Measurements from ENCODE around the gene PRB2.
"Not testable (repeated sequence)": the region's sequence is repeated elsewhere in the genome, so short reads cannot be mapped to it uniquely, and the experiment has no call there.

Gene PRB2

GRCh38 chr12:11427341-11427740 is 32.0 kb upstream of the PRB2 start:
- Histone ChIP-seq H3K79me2 (ENCODE audit: insufficient read depth, low read length) (no peaks in the 10 kb centered on the region), H3K27ac (ENCODE audit: low read length) (no peak overlapping the region), H3K36me3 (ENCODE audit: insufficient read depth, low read length) (no peaks in the 10 kb centered on the region), H3K4me2 (ENCODE audit: insufficient read depth, low read length) (no peak overlapping the region), H3K4me1 (ENCODE audit: insufficient read depth, low read length) (no peaks in the 10 kb centered on the region; the same call in 1 of the 2 replicates), H2AFZ (ENCODE audit: low read depth, low read length) (no peak overlapping the region), H3K9ac (ENCODE audit: low read depth, low read length) (no peak overlapping the region), H4K20me1 (ENCODE audit: insufficient read depth, low read length) (no peaks in the 10 kb centered on the region), H3K27me3 (ENCODE audit: insufficient read depth, low read length, poor library complexity) (peaks cover 9% of the 10 kb centered on the region), H3K4me3 (ENCODE audit: low read depth in 1 of 2, low read length in 2 of 2) (no peak overlapping the region), H3K9me3 (ENCODE audit: insufficient read depth, low read length, severe bottlenecking) (no peaks in the 10 kb centered on the region)
- TF ChIP-seq EZH2 (IDR thresholded peaks at IDR 0.05; ENCODE audit: borderline replicate concordance, low read depth, low read length, severe bottlenecking) (no peak), CTCF (IDR thresholded peaks at IDR 0.05; ENCODE audit: borderline replicate concordance, extremely low read depth, low read length, poor library complexity, severe bottlenecking) (no peak)
- no peak for ATAC-seq (ENCODE audit: insufficient read depth, low read depth)
- DNase-seq, result no peak

GRCh38 chr12:11412731-11413130 is 17.4 kb upstream of the PRB2 start:
- Histone ChIP-seq H2AFZ (ENCODE audit: low read depth, low read length) (no peak overlapping the region), H3K79me2 (ENCODE audit: insufficient read depth, low read length) (no peaks in the 10 kb centered on the region), H3K27ac (ENCODE audit: low read length) (no peak overlapping the region), H4K20me1 (ENCODE audit: insufficient read depth, low read length) (no peaks in the 10 kb centered on the region), H3K27me3 (ENCODE audit: insufficient read depth, low read length, poor library complexity) (no peaks in the 10 kb centered on the region), H3K36me3 (ENCODE audit: insufficient read depth, low read length) (no peaks in the 10 kb centered on the region), H3K9me3 (ENCODE audit: insufficient read depth, low read length, severe bottlenecking) (no peaks in the 10 kb centered on the region), H3K9ac (ENCODE audit: low read depth, low read length) (no peak overlapping the region), H3K4me3 (ENCODE audit: low read depth in 1 of 2, low read length in 2 of 2) (no peak overlapping the region), H3K4me2 (ENCODE audit: insufficient read depth, low read length) (no peak overlapping the region), H3K4me1 (ENCODE audit: insufficient read depth, low read length) (no peaks in the 10 kb centered on the region)
- no peak for ATAC-seq (ENCODE audit: insufficient read depth, low read depth)
- no peak for TF ChIP-seq CTCF (IDR thresholded peaks at IDR 0.05; ENCODE audit: borderline replicate concordance, extremely low read depth, low read length, poor library complexity, severe bottlenecking)
- TF ChIP-seq EZH2 (IDR thresholded peaks at IDR 0.05; ENCODE audit: borderline replicate concordance, low read depth, low read length, severe bottlenecking), result no peak
- DNase-seq, result no peak

GRCh38 chr12:11408096-11408495 is 12.7 kb upstream of the PRB2 start:
- Histone ChIP-seq H3K4me1 (ENCODE audit: insufficient read depth, low read length) (no peaks in the 10 kb centered on the region), H4K20me1 (ENCODE audit: insufficient read depth, low read length) (no peaks in the 10 kb centered on the region), H3K9ac (ENCODE audit: low read depth, low read length) (no peak overlapping the region), H3K4me3 (ENCODE audit: low read depth in 1 of 2, low read length in 2 of 2) (no peak overlapping the region), H3K9me3 (ENCODE audit: insufficient read depth, low read length, severe bottlenecking) (no peaks in the 10 kb centered on the region), H3K4me2 (ENCODE audit: insufficient read depth, low read length) (no peak overlapping the region), H3K79me2 (ENCODE audit: insufficient read depth, low read length) (no peaks in the 10 kb centered on the region), H3K36me3 (ENCODE audit: insufficient read depth, low read length) (no peaks in the 10 kb centered on the region), H2AFZ (ENCODE audit: low read depth, low read length) (no peak overlapping the region), H3K27ac (ENCODE audit: low read length) (no peak overlapping the region), H3K27me3 (ENCODE audit: insufficient read depth, low read length, poor library complexity) (no peaks in the 10 kb centered on the region)
- DNase-seq (no peak), ATAC-seq (ENCODE audit: insufficient read depth, low read depth) (no peak)
- TF ChIP-seq EZH2 (IDR thresholded peaks at IDR 0.05; ENCODE audit: borderline replicate concordance, low read depth, low read length, severe bottlenecking) (no peak), CTCF (IDR thresholded peaks at IDR 0.05; ENCODE audit: borderline replicate concordance, extremely low read depth, low read length, poor library complexity, severe bottlenecking) (no peak)

- H3K4me2 ChIP-seq (ENCODE audit: insufficient read depth, low read length), result no peak overlapping the region
- ATAC-seq (ENCODE audit: insufficient read depth, low read depth) (no peak), DNase-seq (no peak)
- no peaks in the 10 kb centered on the region for H3K9me3 ChIP-seq (ENCODE audit: insufficient read depth, low read length, severe bottlenecking)
- H3K27ac ChIP-seq (ENCODE audit: low read length), result no peak overlapping the region
- H2AFZ ChIP-seq (ENCODE audit: low read depth, low read length), result no peak overlapping the region
- H3K4me1 ChIP-seq (ENCODE audit: insufficient read depth, low read length), result no peaks in the 10 kb centered on the region
- H4K20me1 ChIP-seq (ENCODE audit: insufficient read depth, low read length), result no peaks in the 10 kb centered on the region
- no peak overlapping the region for H3K9ac ChIP-seq (ENCODE audit: low read depth, low read length)
- H3K79me2 ChIP-seq (ENCODE audit: insufficient read depth, low read length), result no peaks in the 10 kb centered on the region
- H3K4me3 ChIP-seq (ENCODE audit: low read depth in 1 of 2, low read length in 2 of 2), result no peak overlapping the region
- no peaks in the 10 kb centered on the region for H3K36me3 ChIP-seq (ENCODE audit: insufficient read depth, low read length)
- H3K27me3 ChIP-seq (ENCODE audit: insufficient read depth, low read length, poor library complexity), result no peaks in the 10 kb centered on the region
- TF ChIP-seq CTCF (IDR thresholded peaks at IDR 0.05; ENCODE audit: borderline replicate concordance, extremely low read depth, low read length, poor library complexity, severe bottlenecking), result no peak
- TF ChIP-seq EZH2 (IDR thresholded peaks at IDR 0.05; ENCODE audit: borderline replicate concordance, low read depth, low read length, severe bottlenecking), result no peak
Measured at GRCh38 chr12:11397366-11397765, 2.0 kb upstream of the PRB2 start.

GRCh38 chr12:11391456-11391855 is 3.9 kb downstream of the PRB2 start:
- not testable (repeated sequence) for H3K27ac ChIP-seq (ENCODE audit: low read length); H3K79me2 ChIP-seq (ENCODE audit: insufficient read depth, low read length); H4K20me1 ChIP-seq (ENCODE audit: insufficient read depth, low read length); ATAC-seq (ENCODE audit: insufficient read depth, low read depth); H3K9ac ChIP-seq (ENCODE audit: low read depth, low read length); H3K4me3 ChIP-seq (ENCODE audit: low read depth in 1 of 2, low read length in 2 of 2); DNase-seq; H2AFZ ChIP-seq (ENCODE audit: low read depth, low read length); H3K9me3 ChIP-seq (ENCODE audit: insufficient read depth, low read length, severe bottlenecking); H3K36me3 ChIP-seq (ENCODE audit: insufficient read depth, low read length); H3K4me1 ChIP-seq (ENCODE audit: insufficient read depth, low read length); H3K4me2 ChIP-seq (ENCODE audit: insufficient read depth, low read length)
- peaks cover 12% of the 10 kb centered on the region for H3K27me3 ChIP-seq (ENCODE audit: insufficient read depth, low read length, poor library complexity)
